ENCODE data around the gene EFNA2.

The EFNA2 gene

GRCh38 chr19:1270854-1271527, 14.7 kb upstream of the EFNA2 start:
- Histone ChIP-seq H3K9me3 (no peaks in the 10 kb centered on the region), H3K9ac (peak overlapping the region; percentile 98), H4K20me1 (peaks cover 62% of the 10 kb centered on the region), H3K4me2 (peak overlapping the region; percentile 99), H3K4me1 (peaks cover 81% of the 10 kb centered on the region), H3K4me3 (peak overlapping the region; percentile 81), H3K27me3 (no peaks in the 10 kb centered on the region), H3K27ac (peak overlapping the region; percentile 99), H3K36me3 (peaks cover 49% of the 10 kb centered on the region)
- TF ChIP-seq Cebpa-rat (IDR thresholded peaks at IDR 0.05): no peak

- Histone ChIP-seq H3K9ac (peak overlapping the region; percentile 98), H3K4me3 (peak overlapping the region; percentile 81), H3K27me3 (no peaks in the 10 kb centered on the region), H3K4me2 (peak overlapping the region; percentile 99), H4K20me1 (peaks cover 65% of the 10 kb centered on the region), H3K27ac (peak overlapping the region; percentile 99), H3K9me3 (no peaks in the 10 kb centered on the region), H3K36me3 (peaks cover 49% of the 10 kb centered on the region), H3K4me1 (peaks cover 81% of the 10 kb centered on the region)
- TF ChIP-seq Cebpa-rat (IDR thresholded peaks at IDR 0.05): no peak
These were observed 13.9 kb upstream of the EFNA2 start for GRCh38 chr19:1271528-1272422.

DNA sequence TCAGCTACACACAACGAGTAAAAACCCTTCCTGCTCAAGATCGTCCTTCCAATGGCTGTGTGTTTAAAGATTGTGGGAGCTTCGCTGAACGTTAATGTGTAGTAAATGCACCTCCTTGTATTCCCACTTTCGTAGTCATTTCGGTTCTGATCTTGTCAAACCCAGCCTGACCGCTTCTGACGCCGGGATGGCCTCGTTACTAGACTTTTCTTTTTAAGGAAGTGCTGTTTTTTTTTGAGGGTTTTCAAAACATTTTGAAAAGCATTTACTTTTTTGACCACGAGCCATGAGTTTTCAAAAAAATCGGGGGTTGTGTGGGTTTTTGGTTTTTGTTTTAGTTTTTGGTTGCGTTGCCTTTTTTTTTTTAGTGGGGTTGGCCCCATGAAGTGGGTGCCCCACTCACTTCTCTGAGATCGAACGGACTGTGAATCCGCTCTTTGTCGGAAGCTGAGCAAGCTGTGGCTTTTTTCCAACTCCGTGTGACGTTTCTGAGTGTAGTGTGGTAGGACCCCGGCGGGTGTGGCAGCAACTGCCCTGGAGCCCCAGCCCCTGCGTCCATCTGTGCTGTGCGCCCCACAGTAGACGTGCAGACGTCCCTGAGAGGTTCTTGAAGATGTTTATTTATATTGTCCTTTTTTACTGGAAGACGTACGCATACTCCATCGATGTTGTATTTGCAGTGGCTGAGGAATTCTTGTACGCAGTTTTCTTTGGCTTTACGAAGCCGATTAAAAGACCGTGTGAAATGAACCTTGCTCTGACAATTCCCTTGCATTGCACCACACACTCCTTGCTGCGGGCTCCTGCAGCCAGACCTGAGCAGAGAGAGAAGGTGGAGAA, 13.0 kb upstream of the EFNA2 start:
- H3K9me3 ChIP-seq: no peaks in the 10 kb centered on the region
- H3K36me3 ChIP-seq: peaks cover 56% of the 10 kb centered on the region
- H4K20me1 ChIP-seq: peaks cover 72% of the 10 kb centered on the region
- H3K4me1 ChIP-seq: peaks cover 81% of the 10 kb centered on the region
- H3K9ac ChIP-seq: peak overlapping the region; percentile 98; the same call in 1 of the 2 replicates
- peak overlapping the region; percentile 99 for H3K4me2 ChIP-seq
- H3K27ac ChIP-seq: 0 out of 2 replicates have a peak overlapping the region, but pooled peaks have one; percentile 99
- TF ChIP-seq Cebpa-rat (IDR thresholded peaks at IDR 0.05): no peak
- no peak overlapping the region for H3K4me3 ChIP-seq
- no peaks in the 10 kb centered on the region for H3K27me3 ChIP-seq

DNA sequence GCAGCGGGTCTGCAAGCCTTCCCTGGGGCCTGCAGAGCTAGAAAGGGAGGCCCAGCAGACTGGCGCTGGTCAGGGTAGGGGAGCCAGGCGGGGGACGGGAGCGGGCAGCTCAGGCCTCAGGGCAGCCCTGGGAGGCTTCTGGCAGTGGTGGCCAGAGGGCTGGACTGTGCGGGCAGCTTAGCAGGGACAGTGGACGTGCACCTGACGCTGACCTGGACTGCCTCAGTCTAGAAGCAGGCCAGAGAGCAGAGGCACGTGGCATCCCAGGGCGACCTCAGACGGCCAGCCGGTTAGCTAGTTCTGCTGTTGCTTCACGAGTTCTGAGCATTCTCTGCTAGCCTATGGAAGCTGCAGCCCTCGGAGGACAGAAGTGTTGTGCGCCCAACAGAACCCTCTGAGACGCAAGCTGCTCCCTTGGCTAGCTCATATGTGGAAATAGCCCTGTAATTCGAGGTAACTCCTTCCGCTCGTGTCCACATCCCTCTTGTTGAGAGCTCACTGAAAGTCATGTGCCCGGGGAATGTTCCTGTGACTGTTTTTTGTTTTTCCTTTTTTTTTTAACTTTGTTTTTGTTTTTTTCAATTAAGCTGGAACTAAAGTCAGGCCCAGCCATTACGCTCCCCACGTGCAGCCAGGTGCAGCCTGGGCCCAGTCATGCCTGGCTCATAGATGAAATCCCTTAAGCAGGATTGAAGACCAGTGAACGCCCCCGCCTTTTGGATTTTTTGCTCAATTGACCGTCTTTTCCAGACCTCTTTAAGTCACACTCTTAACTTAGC, 12.2 kb upstream of the EFNA2 start:
- no peak for TF ChIP-seq Cebpa-rat (IDR thresholded peaks at IDR 0.05)
- H3K36me3 ChIP-seq: peaks cover 64% of the 10 kb centered on the region
- no peak overlapping the region for H3K4me3 ChIP-seq
- H3K27me3 ChIP-seq: no peaks in the 10 kb centered on the region
- H3K27ac ChIP-seq: no peak overlapping the region
- H3K4me2 ChIP-seq: peak overlapping the region; percentile 99; the same call in 1 of the 2 replicates
- peak overlapping the region; percentile 98; the same call in 1 of the 2 replicates for H3K9ac ChIP-seq
- no peaks in the 10 kb centered on the region for H3K9me3 ChIP-seq
- peaks cover 77% of the 10 kb centered on the region for H3K4me1 ChIP-seq
- H4K20me1 ChIP-seq: peaks cover 72% of the 10 kb centered on the region

GRCh38 chr19:1274081-1274851, 11.4 kb upstream of the EFNA2 start:
- peak overlapping the region; percentile 80 for H3K4me3 ChIP-seq
- peak overlapping the region; percentile 99 for H3K27ac ChIP-seq
- peaks cover 72% of the 10 kb centered on the region for H3K36me3 ChIP-seq
- H3K4me2 ChIP-seq: peak overlapping the region; percentile 99
- H3K9ac ChIP-seq: peak overlapping the region; percentile 95
- H3K27me3 ChIP-seq: no peaks in the 10 kb centered on the region
- TF ChIP-seq Cebpa-rat (IDR thresholded peaks at IDR 0.05): no peak
- peaks cover 80% of the 10 kb centered on the region for H4K20me1 ChIP-seq
- peaks cover 73% of the 10 kb centered on the region for H3K4me1 ChIP-seq
- H3K9me3 ChIP-seq: no peaks in the 10 kb centered on the region

DNA sequence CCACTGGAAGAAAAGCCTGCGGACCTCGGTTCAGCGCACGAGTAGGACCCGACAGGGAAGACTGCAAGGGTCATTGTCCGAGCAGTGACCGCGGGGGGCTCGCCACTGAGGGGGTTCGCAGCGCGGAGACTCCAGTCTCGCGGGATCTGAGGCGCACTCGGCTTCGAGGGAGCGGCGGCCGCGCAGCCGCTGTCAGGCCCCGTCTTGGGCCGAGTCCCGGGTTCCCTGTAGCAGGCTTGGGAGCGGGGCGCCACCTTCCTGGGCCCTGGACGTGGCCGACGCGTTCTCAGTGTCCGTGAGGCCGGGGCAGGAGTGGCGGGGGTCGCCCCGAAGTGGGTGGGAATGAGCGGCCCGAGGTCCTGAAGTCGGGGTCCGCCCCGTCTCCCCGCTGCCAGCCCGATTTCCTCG, 10.8 kb upstream of the EFNA2 start:
- Histone ChIP-seq H3K36me3 (peaks cover 76% of the 10 kb centered on the region), H3K4me3 (peak overlapping the region; percentile 80), H4K20me1 (peaks cover 80% of the 10 kb centered on the region), H3K9ac (peak overlapping the region; percentile 95), H3K4me1 (peaks cover 74% of the 10 kb centered on the region), H3K4me2 (peak overlapping the region; percentile 99), H3K9me3 (no peaks in the 10 kb centered on the region), H3K27me3 (no peaks in the 10 kb centered on the region), H3K27ac (peak overlapping the region; percentile 99)
- TF ChIP-seq Cebpa-rat (IDR thresholded peaks at IDR 0.05): no peak

- H3K36me3 ChIP-seq: peaks cover 75% of the 10 kb centered on the region
- peaks cover 71% of the 10 kb centered on the region for H3K4me1 ChIP-seq
- TF ChIP-seq Cebpa-rat (IDR thresholded peaks at IDR 0.05): no peak
- peak within 1 kb of the TSS; percentile 80 for H3K4me3 ChIP-seq
- peak within 1 kb of the TSS; percentile 100 for H3K4me2 ChIP-seq
- H3K9me3 ChIP-seq: no peaks in the 10 kb centered on the region
- peak within 1 kb of the TSS; percentile 99 for H3K27ac ChIP-seq
- no peaks in the 10 kb centered on the region for H3K27me3 ChIP-seq
- H3K9ac ChIP-seq: peak within 1 kb of the TSS; percentile 95
- peaks cover 80% of the 10 kb centered on the region for H4K20me1 ChIP-seq
These were observed 10.3 kb upstream of the EFNA2 start, which contains the start of gene FAM174C for GRCh38 chr19:1275260-1275975. Gene FAM174C (plus strand): TSS chr19:1275530. CDS start chr19:1275550, 20 bp downstream.

All from BLaER1 (cell line).